Measurements from ENCODE around the gene SUMO1.
A peak's percentile ranks its signal among the peaks of the same experiment; 100 is the strongest.
"Not testable (repeated sequence)": the region's sequence is repeated elsewhere in the genome, so short reads cannot be mapped to it uniquely, and the experiment has no call there.

The SUMO1 gene

DNA sequence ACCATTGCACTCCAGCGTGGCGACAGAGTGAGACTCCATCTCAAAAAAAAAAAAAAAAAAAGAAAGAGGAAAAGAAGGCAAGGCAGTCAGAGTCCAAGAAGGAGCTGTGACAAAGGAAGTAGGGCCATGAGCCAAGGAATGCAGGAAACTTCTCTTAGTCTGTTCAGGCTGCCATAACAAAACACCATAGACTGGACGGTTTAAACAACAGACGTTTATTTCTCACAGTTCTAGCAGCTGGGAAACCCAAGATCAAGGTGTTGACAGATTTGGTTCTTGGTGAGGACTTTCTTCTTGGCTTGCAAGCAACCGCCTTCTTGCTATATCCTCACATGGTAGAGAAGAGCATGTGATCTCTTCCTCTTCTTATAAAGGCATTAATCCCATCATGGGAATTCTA lies 13.1 kb upstream of the SUMO1 start:
- DNase-seq (ENCODE audit: low read depth) = no peak
- no peak overlapping the region for H3K4me3 ChIP-seq (ENCODE audit: low read depth, low read length)
- TF ChIP-seq, protein P1, sequence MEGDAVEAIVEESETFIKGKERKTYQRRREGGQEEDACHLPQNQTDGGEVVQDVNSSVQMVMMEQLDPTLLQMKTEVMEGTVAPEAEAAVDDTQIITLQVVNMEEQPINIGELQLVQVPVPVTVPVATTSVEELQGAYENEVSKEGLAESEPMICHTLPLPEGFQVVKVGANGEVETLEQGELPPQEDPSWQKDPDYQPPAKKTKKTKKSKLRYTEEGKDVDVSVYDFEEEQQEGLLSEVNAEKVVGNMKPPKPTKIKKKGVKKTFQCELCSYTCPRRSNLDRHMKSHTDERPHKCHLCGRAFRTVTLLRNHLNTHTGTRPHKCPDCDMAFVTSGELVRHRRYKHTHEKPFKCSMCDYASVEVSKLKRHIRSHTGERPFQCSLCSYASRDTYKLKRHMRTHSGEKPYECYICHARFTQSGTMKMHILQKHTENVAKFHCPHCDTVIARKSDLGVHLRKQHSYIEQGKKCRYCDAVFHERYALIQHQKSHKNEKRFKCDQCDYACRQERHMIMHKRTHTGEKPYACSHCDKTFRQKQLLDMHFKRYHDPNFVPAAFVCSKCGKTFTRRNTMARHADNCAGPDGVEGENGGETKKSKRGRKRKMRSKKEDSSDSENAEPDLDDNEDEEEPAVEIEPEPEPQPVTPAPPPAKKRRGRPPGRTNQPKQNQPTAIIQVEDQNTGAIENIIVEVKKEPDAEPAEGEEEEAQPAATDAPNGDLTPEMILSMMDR (IDR thresholded peaks at IDR 0.05; ENCODE audit: low read depth, low read length) = no peak

DNA sequence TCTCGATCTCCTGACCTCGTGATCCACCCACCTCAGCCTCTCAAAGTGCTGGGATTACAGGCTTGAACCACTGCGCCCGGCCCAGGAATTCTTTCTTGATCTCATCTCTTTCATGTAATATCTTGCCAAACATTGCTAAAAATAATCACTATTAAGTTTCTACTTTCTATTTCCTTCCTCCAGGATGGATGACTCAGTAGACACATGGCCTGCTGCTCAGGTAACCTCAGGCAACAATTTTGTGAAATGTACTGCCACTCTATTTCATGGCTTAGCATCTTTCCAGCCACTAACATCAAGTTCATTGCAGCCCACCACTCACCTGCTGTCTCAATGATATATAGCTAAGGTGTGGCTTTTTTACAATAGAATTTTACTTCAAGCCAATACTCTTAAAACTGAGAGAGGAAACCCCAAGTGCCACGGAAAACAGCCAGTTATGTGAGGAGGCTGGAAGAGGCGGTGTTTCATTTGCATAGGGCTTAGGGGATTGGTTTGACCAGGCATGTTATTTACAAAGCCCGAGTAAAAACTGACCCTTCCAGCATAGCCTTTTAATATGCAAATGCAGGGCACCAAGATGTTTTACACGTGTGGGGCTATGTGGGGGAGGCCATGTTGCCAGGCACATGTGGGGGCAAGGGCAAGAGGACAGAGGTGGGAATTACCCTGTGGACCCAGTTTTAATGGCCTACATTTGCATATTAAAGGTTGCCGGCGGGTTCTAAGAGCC lies 11.3 kb upstream of the SUMO1 start:
- no peak overlapping the region for H3K4me3 ChIP-seq (ENCODE audit: low read depth, low read length)
- DNase-seq (ENCODE audit: low read depth) = peak; percentile 21
- TF ChIP-seq MYC (IDR thresholded peaks at IDR 0.05; ENCODE audit: low read depth, low read length) (peak; percentile 86), POLR2A (IDR thresholded peaks at IDR 0.05; ENCODE audit: extremely low read depth, insufficient read length) (no peak)
- TF ChIP-seq, protein P2, sequence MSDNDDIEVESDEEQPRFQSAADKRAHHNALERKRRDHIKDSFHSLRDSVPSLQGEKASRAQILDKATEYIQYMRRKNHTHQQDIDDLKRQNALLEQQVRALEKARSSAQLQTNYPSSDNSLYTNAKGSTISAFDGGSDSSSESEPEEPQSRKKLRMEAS (IDR thresholded peaks at IDR 0.05; ENCODE audit: low read depth, low read length) = peak; percentile 87
- TF ChIP-seq, protein P1 (IDR thresholded peaks at IDR 0.05; ENCODE audit: low read depth, low read length) = no peak

DNA sequence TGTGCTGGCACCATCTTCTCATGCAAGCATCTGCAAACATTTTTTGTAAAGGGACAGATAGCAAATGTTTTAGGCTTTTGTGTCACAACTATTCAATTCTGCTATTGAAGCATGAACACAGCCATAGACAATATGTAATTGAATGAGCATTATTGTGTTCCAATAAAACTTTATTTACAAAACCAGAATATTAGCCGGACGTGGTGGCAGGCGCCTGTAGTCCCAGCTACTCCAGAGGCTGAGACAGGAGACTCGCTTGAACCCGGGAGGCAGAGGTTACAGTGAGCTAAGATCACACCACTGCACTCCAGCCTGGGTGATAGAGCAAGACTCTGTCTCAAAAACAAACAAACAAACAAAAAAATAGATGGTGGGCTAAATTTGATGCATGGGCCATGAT lies 9.3 kb upstream of the SUMO1 start:
- H3K4me3 ChIP-seq (ENCODE audit: low read depth, low read length); DNase-seq (ENCODE audit: low read depth): not testable (repeated sequence)

DNA sequence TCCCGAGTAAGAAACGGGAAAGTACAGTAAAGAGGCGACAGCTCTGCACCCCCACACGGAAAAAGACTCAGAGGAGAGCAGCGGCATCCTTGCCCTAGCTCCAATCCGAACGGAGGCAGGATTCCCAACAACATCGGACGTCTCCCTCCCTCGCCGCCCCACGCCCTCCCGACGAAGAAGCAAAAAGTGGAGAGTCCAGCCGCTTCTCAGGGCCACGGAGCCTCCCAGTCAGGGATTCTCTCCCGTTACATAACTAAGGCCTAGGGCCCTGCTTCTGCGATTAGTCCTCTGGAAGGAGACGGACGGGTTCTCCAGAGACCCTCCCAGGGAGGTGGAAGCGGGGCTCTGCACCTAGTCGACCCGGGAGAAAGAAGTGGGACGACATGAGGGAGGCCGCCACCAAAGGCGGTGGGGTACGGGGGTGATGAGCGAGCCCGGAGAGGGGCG lies 587 bp downstream of the SUMO1 start:
- H3K4me3 ChIP-seq (ENCODE audit: low read depth, low read length) = peak overlapping the region; percentile 94
- peak; percentile 54 for DNase-seq (ENCODE audit: low read depth)
- TF ChIP-seq, protein P1 (IDR thresholded peaks at IDR 0.05; ENCODE audit: low read depth, low read length) = no peak
- TF ChIP-seq POLR2A (IDR thresholded peaks at IDR 0.05; ENCODE audit: extremely low read depth, insufficient read length) (no peak), MYC (IDR thresholded peaks at IDR 0.05; ENCODE audit: low read depth, low read length) (no peak)
- TF ChIP-seq, protein P2 (IDR thresholded peaks at IDR 0.05; ENCODE audit: low read depth, low read length) = no peak

DNA sequence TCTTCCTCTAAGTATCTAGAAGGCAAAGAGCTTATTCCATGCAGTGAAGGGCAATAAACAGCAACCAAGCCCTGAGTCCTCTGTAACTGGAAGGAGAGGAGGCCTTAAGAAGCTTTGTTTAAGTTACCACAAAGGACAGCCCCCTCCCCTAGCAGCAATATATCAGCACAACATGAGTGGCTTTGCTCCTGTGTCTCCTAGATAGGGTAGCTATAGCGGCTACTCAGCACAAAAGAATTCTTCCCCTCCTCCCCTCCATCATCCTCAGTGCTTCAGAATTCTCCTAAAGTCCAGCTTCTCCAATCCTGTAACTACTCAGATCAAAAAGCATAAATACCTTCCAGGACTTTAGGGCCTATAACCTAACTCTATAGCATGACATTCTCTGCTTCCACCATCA lies 16.5 kb downstream of the SUMO1 start:
- no peak overlapping the region for H3K4me3 ChIP-seq (ENCODE audit: low read depth, low read length)
- TF ChIP-seq, protein P1 (IDR thresholded peaks at IDR 0.05; ENCODE audit: low read depth, low read length) = no peak
- no peak for TF ChIP-seq MYC (IDR thresholded peaks at IDR 0.05; ENCODE audit: low read depth, low read length)
- TF ChIP-seq, protein P2 (IDR thresholded peaks at IDR 0.05; ENCODE audit: low read depth, low read length) = no peak
- no peak for TF ChIP-seq POLR2A (IDR thresholded peaks at IDR 0.05; ENCODE audit: extremely low read depth, insufficient read length)
- DNase-seq (ENCODE audit: low read depth) = no peak

DNA sequence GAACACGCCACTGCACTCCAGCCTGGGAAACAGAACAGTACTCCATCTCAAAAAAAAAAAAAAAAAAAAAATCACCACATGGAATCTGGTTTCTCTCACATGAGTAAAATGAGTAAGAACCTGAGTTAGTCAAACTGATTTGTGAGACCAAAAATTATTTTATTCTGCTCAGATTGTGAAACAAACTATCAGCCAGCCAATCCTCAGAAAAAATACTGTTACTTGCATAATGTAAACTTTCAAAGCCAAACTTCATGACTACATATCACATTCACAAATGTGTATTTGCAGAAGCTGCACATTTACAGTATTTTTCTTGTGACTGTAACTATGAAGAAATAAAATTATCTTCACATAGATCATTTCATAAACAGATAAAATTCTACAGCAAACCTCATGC lies 23.2 kb downstream of the SUMO1 start:
- H3K4me3 ChIP-seq (ENCODE audit: low read depth, low read length) = no peak overlapping the region
- DNase-seq (ENCODE audit: low read depth) = no peak
- TF ChIP-seq, protein P1 (IDR thresholded peaks at IDR 0.05; ENCODE audit: low read depth, low read length) = no peak
- TF ChIP-seq, protein P2 (IDR thresholded peaks at IDR 0.05; ENCODE audit: low read depth, low read length) = no peak
- no peak for TF ChIP-seq POLR2A (IDR thresholded peaks at IDR 0.05; ENCODE audit: extremely low read depth, insufficient read length)
- TF ChIP-seq MYC (IDR thresholded peaks at IDR 0.05; ENCODE audit: low read depth, low read length) = no peak

Measured in NB4 (cell line).